Mammary epithelial cell (primary cell): ENCODE results near the gene SDK1.

ENCODE experiments used
- EZH2 ChIP-seq: IDR thresholded peaks from 2 replicates; pipeline ENCODE4 v1.6.1; 2012; ENCODE audit warnings: low read length, inconsistent platforms, borderline replicate concordance
- TF ChIP-seq, protein P1 (sequence below), 2 donors: IDR thresholded peaks in 1 of 2; conservative IDR thresholded peaks in 1 of 2; 2 replicates each; pipeline ENCODE4 v1.5.1; 2011 to 2012; ENCODE audit warnings: inconsistent platforms in 2 of 2, low read length in 2 of 2, mild to moderate bottlenecking in 2 of 2, control low read depth in 1 of 2, low read depth in 1 of 2; ENCODE audit not compliant: insufficient read depth in 1 of 2; ENCODE audit errors: extremely low read depth in 1 of 2

DNA sequence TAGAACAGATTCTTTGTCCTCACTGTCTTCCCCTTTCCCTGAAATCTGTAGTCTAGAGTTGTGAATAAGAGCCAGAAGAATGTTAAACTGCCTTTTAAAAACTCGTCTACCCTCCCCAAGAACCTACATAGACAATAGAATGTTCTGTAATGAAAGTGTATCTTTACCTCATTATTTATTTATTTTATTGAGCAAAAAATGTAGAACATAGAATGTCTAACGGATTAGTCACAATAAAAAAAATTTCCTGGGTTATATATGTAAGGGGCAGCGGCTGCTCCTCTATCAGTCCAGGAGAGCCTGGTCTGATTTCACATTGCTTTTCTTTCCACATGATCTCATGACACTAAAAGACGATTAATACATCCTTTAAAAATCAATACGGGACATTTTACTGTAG is 135.7 kb downstream of the SDK1 start:
- TF ChIP-seq, protein P1, sequence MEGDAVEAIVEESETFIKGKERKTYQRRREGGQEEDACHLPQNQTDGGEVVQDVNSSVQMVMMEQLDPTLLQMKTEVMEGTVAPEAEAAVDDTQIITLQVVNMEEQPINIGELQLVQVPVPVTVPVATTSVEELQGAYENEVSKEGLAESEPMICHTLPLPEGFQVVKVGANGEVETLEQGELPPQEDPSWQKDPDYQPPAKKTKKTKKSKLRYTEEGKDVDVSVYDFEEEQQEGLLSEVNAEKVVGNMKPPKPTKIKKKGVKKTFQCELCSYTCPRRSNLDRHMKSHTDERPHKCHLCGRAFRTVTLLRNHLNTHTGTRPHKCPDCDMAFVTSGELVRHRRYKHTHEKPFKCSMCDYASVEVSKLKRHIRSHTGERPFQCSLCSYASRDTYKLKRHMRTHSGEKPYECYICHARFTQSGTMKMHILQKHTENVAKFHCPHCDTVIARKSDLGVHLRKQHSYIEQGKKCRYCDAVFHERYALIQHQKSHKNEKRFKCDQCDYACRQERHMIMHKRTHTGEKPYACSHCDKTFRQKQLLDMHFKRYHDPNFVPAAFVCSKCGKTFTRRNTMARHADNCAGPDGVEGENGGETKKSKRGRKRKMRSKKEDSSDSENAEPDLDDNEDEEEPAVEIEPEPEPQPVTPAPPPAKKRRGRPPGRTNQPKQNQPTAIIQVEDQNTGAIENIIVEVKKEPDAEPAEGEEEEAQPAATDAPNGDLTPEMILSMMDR (conservative IDR thresholded peaks at IDR 0.05 in 1 of 2, IDR thresholded peaks at IDR 0.05 in 1 of 2; ENCODE audit: extremely low read depth in 1 of 2, insufficient read depth in 1 of 2, low read depth in 1 of 2, low read length in 2 of 2) = no peak
- TF ChIP-seq EZH2 = no peak
